ENCODE data around the gene CTNNA3.
"Not testable (repeated sequence)": the region's sequence is repeated elsewhere in the genome, so short reads cannot be mapped to it uniquely, and the experiment has no call there.

CTNNA3 gene

GRCh38 chr10:67506083-67506756, 189.8 kb downstream of the CTNNA3 start:
- DNase-seq (ENCODE audit: low spot score) = no peak

GRCh38 chr10:67492317-67493019, 203.5 kb downstream of the CTNNA3 start:
- DNase-seq (ENCODE audit: low spot score) = no peak

- no peak for DNase-seq (ENCODE audit: low spot score)
These were observed 207.9 kb downstream of the CTNNA3 start for GRCh38 chr10:67487906-67488619.

GRCh38 chr10:67487199-67487598, 208.8 kb downstream of the CTNNA3 start:
- no peak for DNase-seq (ENCODE audit: low spot score)

GRCh38 chr10:67477868-67478267, 218.1 kb downstream of the CTNNA3 start:
- DNase-seq (ENCODE audit: low spot score) = no peak

- DNase-seq (ENCODE audit: low spot score) = no peak
These were observed 219.8 kb downstream of the CTNNA3 start for GRCh38 chr10:67476201-67476600.

- no peak for DNase-seq (ENCODE audit: low spot score)
These were observed 222.0 kb downstream of the CTNNA3 start for GRCh38 chr10:67473850-67474633.

- no peak for DNase-seq (ENCODE audit: low spot score)
These were observed 225.0 kb downstream of the CTNNA3 start for GRCh38 chr10:67471022-67471421.

GRCh38 chr10:67464278-67464677, 231.7 kb downstream of the CTNNA3 start:
- no peak for DNase-seq (ENCODE audit: low spot score)

GRCh38 chr10:67452892-67453291, 243.1 kb downstream of the CTNNA3 start:
- no peak for DNase-seq (ENCODE audit: low spot score)

- no peak for DNase-seq (ENCODE audit: low spot score)
These were observed 257.2 kb downstream of the CTNNA3 start for GRCh38 chr10:67438605-67439304.

GRCh38 chr10:67433276-67433675, 262.7 kb downstream of the CTNNA3 start:
- no peak for DNase-seq (ENCODE audit: low spot score)

GRCh38 chr10:67402620-67403019, 293.4 kb downstream of the CTNNA3 start:
- no peak for DNase-seq (ENCODE audit: low spot score)

- no peak for DNase-seq (ENCODE audit: low spot score)
These were observed 294.3 kb downstream of the CTNNA3 start for GRCh38 chr10:67401711-67402110.

- not testable (repeated sequence) for DNase-seq (ENCODE audit: low spot score)
These were observed 309.0 kb downstream of the CTNNA3 start for GRCh38 chr10:67386841-67387533.

- no peak for DNase-seq (ENCODE audit: low spot score)
These were observed 309.7 kb downstream of the CTNNA3 start for GRCh38 chr10:67386260-67386659.

- no peak for DNase-seq (ENCODE audit: low spot score)
These were observed 310.4 kb downstream of the CTNNA3 start for GRCh38 chr10:67385566-67385965.

GRCh38 chr10:67385089-67385488, 310.9 kb downstream of the CTNNA3 start:
- DNase-seq (ENCODE audit: low spot score) = no peak

- DNase-seq (ENCODE audit: low spot score) = no peak
These were observed 364.7 kb downstream of the CTNNA3 start for GRCh38 chr10:67331121-67331910.
